Esophagus muscularis mucosa (tissue), 4 donors: ENCODE results near the gene IFRD2.

Experiments
- EP300 ChIP-seq: sonication (generic); formaldehyde crosslinking; IDR thresholded peaks from one replicate; pipeline ENCODE4 v1.6.1; 2017; ENCODE audit warnings: antibody characterized with exemption
- POLR2A ChIP-seq: fragments of 450-650 bp; IDR thresholded peaks from one replicate; pipeline ENCODE4 v1.6.1; 2017; ENCODE audit warnings: antibody characterized with exemption, moderate library complexity, mild to moderate bottlenecking, low read depth
- TF ChIP-seq, protein P1 (sequence below), 3 experiments: fragments of 200-600 bp in 2 of 3; fragments of 450-650 bp in 1 of 3; sonication (generic) in 2 of 3; IDR thresholded peaks; one replicate each; pipeline ENCODE4 v1.5.1; 2017 to 2019; ENCODE audit warnings: antibody characterized with exemption in 3 of 3, mild to moderate bottlenecking in 2 of 3, moderate library complexity in 1 of 3

DNA sequence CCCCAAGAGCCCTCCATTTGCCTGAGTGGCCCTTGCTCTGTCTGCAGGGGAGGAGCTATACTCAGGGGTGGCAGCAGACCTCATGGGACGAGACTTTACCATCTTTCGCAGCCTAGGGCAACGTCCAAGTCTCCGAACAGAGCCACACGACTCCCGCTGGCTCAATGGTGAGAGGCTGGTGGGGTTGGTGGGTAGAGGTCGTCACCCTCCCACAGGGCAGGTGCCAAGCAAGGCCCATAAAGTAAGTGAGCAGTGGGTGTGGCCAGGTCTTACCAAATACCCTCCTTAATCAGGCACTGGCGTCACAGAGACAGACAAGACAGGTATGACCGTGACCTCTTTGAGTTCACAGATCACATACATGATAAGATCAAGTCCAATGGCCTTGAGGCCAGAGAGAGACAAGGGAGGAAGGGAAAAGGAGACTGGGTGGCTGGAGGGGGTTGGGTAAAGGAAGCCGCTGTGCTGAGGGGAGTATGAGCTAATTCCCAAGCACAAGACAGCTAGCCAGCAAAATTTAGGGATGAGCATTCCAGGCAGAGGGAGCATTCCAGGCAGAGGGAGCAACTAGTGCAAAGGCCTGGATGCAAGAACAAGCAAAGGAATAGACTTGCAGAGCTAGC lies 20.8 kb downstream of the IFRD2 start:
- TF ChIP-seq POLR2A, result no peak
- TF ChIP-seq, protein P1, sequence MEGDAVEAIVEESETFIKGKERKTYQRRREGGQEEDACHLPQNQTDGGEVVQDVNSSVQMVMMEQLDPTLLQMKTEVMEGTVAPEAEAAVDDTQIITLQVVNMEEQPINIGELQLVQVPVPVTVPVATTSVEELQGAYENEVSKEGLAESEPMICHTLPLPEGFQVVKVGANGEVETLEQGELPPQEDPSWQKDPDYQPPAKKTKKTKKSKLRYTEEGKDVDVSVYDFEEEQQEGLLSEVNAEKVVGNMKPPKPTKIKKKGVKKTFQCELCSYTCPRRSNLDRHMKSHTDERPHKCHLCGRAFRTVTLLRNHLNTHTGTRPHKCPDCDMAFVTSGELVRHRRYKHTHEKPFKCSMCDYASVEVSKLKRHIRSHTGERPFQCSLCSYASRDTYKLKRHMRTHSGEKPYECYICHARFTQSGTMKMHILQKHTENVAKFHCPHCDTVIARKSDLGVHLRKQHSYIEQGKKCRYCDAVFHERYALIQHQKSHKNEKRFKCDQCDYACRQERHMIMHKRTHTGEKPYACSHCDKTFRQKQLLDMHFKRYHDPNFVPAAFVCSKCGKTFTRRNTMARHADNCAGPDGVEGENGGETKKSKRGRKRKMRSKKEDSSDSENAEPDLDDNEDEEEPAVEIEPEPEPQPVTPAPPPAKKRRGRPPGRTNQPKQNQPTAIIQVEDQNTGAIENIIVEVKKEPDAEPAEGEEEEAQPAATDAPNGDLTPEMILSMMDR (IDR thresholded peaks at IDR 0.05), result no peak
- no peak for TF ChIP-seq EP300
